Fibroblast of mammary gland (primary cell): ENCODE measurements around the gene CIAO3.
"Not testable (repeated sequence)": the region's sequence is repeated elsewhere in the genome, so short reads cannot be mapped to it uniquely, and the experiment has no call there.

Experiments
- DNase-seq: peaks from one replicate; pipeline ENCODE4 v3.0.0-alpha.2; 2010; ENCODE audit warnings: low read depth
- H3K4me3 ChIP-seq: 2 replicates; pipeline ENCODE4 v1.5.1; 2011; ENCODE audit warnings: low read depth, mild to moderate bottlenecking, low read length, moderate library complexity; ENCODE audit not compliant: control insufficient read depth
- TF ChIP-seq, protein P1 (sequence below): conservative IDR thresholded peaks from 2 replicates; pipeline ENCODE4 v1.5.1; 2011; ENCODE audit warnings: low read depth, low read length, inconsistent platforms; ENCODE audit not compliant: control insufficient read depth, insufficient read depth

CIAO3 gene

DNA sequence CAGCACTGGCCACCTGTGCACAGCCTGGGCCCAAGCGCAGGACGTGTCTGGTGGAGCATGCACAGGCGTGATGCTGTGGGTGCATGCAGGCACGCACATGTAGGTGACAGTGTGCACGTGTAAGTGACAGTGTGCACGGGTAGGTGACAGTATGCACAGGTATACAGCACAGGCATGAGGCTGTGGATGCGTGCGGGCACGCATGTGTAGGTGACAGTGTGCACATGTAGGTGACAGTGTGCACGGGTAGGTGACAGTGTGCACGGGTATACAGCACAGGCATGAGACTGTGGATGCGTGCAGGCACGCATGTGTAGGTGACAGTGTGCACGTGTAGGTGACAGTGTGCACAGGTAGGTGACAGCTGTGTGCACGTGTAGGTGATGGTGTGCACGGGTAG, 39.5 kb upstream of the CIAO3 start:
- no peak overlapping the region for H3K4me3 ChIP-seq
- TF ChIP-seq, protein P1, sequence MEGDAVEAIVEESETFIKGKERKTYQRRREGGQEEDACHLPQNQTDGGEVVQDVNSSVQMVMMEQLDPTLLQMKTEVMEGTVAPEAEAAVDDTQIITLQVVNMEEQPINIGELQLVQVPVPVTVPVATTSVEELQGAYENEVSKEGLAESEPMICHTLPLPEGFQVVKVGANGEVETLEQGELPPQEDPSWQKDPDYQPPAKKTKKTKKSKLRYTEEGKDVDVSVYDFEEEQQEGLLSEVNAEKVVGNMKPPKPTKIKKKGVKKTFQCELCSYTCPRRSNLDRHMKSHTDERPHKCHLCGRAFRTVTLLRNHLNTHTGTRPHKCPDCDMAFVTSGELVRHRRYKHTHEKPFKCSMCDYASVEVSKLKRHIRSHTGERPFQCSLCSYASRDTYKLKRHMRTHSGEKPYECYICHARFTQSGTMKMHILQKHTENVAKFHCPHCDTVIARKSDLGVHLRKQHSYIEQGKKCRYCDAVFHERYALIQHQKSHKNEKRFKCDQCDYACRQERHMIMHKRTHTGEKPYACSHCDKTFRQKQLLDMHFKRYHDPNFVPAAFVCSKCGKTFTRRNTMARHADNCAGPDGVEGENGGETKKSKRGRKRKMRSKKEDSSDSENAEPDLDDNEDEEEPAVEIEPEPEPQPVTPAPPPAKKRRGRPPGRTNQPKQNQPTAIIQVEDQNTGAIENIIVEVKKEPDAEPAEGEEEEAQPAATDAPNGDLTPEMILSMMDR = no peak

DNA sequence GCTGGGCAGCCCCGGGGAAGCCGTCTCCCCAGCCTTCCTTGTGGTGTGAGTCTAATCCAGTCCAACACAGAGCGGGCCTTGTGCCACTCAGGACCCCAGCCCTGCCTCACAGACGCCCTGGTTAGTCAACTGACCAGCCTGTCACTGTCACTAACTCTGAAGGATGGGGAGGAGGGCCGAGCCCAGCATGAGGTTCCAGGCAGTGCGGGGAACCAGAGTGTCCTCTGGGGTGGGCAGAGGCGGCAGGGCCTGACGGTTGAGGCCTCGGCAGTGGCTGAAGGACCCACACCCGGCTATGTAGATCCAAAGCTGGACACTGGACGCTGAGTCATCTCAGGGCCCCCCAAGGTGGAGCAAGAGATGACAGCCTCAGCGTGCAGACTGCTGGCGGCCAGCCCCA, 38.8 kb upstream of the CIAO3 start:
- TF ChIP-seq, protein P1 = no peak
- DNase-seq = no peak
- H3K4me3 ChIP-seq = no peak overlapping the region

More for the DNA sequence above, 39.5 kb upstream of the CIAO3 start:
- no peak for DNase-seq

DNA sequence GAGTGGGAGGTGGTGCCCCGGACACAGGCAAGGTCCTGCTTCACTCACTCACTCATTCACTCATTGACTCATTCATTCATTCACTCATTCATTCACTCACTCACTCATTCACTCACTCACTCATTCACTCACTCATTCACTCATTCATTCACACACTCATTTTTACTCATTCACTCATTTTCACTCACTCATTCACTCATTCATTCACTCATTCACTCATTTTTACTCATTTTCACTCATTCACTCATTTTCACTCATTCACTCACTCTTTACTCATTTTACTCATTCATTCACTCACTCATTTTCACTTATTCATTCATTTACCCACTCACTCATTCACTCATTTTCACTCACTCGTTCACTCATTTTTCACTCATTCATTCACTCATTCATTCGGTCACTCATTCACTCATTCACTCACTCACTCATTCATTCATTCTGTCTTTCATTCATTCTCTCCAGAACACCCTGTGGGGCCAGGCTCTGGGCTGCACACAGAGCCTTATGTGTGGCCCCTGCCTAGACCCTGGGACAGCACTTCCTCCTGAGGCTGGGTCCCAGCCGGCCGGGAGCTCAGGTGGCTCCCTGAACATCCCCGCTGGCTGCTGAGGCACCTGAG, 38.2 kb upstream of the CIAO3 start:
- DNase-seq = no peak
- TF ChIP-seq, protein P1 = no peak
- H3K4me3 ChIP-seq = no peak overlapping the region

DNA sequence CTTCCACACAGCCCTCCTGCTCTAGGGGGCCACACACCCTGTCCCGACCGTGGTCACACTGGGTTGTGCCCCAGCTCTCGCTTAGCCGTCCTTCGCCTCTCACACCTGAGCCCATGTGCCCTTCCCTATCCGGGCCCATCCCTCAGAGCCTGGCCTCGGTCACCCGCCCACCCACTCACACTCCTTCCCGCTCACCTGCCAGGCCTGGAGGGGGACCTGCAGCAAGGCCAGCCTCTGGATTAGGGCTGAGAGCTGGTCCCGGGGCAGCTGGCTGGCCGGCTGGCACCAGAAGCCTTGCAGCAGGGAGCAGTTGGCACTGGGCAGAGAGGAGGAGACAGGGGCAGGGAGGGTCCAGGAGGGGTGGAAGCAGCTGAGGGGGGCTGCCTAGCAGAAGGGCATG, 37.6 kb upstream of the CIAO3 start:
- DNase-seq = no peak
- H3K4me3 ChIP-seq = no peak overlapping the region

DNA sequence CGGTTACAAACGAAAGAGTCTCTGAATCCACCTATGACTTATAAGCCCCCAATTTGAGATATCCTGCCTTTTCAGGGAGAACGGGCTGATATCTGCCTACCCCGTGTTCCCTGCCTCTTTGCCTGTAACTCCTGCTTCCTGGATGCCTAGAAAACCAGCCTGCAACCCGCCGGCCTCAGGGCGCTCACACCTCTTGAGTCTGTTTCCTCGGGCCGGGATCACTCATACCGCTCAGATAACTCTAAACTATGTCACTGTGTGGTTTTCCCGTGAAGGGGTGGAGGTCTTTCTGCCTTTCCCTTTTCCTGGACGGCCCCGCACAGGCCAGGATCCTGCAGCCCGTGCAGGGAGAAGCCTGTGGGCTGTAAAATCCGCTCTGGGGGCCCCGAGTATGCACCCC, 37.0 kb upstream of the CIAO3 start:
- no peak for DNase-seq
- no peak overlapping the region for H3K4me3 ChIP-seq
- TF ChIP-seq, protein P1 = no peak

More for the DNA sequence above, 37.6 kb upstream of the CIAO3 start:
- TF ChIP-seq, protein P1 = no peak

DNA sequence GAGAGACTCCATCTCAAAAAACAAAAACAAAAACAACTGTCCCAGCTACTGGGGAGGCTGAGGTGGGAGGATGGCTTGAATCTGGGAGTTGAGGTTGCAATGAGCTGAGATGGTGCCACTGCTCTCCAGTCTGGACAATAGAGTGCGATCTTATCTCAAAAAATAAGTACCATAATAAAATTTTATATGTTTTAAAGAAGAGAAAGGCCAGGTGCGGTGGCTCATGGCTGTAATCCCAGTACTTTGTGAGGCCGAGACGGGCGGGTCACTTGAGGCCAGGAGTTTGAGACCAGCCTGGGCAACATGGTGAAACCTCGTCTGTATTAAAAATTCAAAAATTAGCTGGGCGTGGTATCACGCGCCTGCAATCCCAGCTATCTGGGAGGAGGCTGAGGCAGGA, 36.0 kb upstream of the CIAO3 start:
- DNase-seq = no peak
- no peak overlapping the region for H3K4me3 ChIP-seq
- TF ChIP-seq, protein P1 = no peak

DNA sequence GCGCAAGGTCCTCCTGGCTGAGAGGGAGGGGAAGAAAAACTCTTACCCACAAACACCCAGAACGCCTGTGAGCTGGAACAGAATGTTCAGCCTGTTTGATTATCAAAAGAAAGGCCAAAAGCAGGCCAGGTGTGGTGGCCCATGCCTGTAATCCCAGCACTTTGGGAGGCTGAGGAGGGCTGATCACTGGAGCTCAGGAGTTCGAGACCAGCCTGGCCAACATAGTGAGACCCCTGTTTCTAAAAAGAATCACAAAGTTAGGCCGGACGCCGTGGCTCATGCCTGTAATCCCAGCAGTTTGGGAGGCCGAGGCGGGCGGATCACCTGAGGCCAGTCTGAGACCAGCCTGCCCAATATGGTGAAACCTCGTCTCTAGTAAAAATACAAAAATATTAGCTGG, 35.5 kb upstream of the CIAO3 start:
- not testable (repeated sequence) for H3K4me3 ChIP-seq

More for the DNA sequence above, 35.5 kb upstream of the CIAO3 start:
- DNase-seq = not testable (repeated sequence)
